HG03139 (cell line): Measurements from ENCODE around the gene THAP7.
"Not testable (repeated sequence)": the region's sequence is repeated elsewhere in the genome, so short reads cannot be mapped to it uniquely, and the experiment has no call there.

ENCODE experiments used
- ATAC-seq: cut with Tn5 transposase; IDR thresholded peaks from one replicate; pipeline ENCODE4 v1.9.1; 2021; ENCODE audit not compliant: unreplicated experiment

Gene THAP7

DNA sequence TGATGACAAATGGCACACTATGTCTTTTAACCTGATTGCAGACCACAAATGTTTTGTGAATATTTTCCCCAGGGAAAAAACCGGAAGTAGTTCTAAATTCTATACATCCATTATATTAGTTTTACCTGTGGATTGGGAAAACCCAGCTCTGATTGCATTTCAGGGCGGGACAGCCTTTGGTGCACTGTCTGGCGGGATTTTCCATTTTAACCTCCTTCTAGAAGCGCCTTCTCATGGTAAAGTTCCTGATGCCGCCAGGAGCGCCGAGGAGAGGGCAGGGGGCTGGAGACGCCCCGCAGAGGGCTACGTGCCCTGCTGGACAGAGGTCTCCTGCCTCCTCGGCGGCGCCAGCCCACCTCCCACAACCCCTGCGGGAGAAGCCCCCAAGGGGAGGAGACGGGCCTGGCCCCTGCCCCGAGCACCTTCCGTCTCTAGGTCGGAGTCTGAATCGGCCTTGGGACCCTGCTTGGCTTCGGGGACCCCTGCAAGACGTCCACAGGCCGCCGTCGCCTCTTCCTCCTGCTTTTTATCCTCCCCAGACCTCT is 11.8 kb upstream of the THAP7 start:
- ATAC-seq = no peak

- ATAC-seq = no peak
These were observed 10.8 kb upstream of the THAP7 start for GRCh38 chr22:21012446-21013407.

GRCh38 chr22:21010426-21011113 is 8.7 kb upstream of the THAP7 start:
- ATAC-seq = no peak

DNA sequence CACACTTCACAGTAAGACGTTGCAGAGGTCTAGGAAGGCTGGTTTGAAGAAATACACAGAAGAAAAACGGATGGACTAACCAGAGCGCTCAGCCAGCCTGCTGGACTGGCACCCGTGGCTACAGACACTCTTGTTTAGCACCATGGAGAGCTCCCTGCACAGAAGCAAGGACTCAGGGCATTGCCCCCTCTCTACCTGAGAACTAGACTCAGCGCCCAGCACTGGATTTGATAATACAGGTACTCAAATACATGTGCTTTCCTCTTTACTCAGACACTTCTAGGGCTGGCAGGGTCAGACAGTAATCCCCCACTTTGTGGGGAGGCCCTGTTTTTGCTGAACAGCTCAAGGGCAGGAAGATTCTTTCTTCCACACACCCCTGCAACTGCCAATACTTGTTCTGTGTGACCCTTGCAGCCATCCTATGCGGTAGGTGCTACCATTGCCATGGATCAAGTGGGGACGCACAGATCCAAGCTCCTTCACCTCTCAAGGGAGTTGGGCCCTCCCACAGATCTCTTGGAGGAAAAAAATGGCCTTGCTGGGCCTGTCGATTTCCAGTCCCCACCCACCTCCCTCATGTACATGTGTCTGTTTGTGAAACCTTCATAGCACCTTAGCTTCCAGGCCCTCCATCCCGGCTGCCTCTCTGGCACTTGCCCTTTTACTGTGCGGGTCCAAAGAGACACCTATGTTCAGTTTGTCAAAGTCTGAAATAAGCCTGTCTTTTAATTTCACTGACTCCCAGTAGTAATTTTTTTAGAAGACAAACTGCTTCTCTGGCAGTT is 7.9 kb upstream of the THAP7 start:
- ATAC-seq = no peak

DNA sequence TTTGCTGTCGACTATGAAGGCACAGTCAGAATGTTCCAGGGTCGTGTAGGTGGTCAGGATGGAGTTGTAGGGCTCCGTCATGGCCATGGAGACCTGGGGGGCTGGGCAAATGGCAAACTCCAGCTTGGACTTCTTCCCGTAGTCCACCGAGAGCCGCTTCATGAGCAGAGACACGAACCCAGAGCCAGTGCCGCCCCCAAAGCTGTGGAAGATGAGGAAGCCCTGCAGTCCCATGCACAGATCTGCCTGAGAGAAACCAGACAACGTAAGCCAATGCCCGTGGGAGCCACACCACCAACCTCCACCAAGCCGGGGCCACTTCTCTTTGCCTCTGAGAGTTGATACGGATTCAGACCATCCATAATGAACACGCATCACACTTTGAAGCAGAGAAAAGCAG is 7.3 kb upstream of the THAP7 start:
- ATAC-seq = not testable (repeated sequence)

DNA sequence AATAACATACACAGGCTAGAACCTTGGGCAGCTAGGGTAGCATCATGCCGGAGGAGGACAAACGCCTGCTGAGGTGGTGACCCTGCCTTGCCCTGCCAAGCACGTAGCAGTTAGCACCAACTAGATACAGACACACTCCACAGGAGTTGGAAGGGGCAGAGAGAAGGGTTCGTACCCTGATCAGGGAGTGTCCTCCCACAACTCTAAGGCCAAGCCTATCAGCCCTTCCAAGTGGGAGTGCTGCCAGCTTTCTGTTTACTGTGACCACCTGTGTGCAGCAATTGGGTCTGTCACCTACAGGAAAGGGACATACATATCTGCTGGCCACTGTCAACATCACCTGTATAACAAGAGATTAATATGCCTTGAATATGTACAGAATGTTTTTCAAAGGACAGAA is 1.9 kb upstream of the THAP7 start:
- ATAC-seq = no peak

DNA sequence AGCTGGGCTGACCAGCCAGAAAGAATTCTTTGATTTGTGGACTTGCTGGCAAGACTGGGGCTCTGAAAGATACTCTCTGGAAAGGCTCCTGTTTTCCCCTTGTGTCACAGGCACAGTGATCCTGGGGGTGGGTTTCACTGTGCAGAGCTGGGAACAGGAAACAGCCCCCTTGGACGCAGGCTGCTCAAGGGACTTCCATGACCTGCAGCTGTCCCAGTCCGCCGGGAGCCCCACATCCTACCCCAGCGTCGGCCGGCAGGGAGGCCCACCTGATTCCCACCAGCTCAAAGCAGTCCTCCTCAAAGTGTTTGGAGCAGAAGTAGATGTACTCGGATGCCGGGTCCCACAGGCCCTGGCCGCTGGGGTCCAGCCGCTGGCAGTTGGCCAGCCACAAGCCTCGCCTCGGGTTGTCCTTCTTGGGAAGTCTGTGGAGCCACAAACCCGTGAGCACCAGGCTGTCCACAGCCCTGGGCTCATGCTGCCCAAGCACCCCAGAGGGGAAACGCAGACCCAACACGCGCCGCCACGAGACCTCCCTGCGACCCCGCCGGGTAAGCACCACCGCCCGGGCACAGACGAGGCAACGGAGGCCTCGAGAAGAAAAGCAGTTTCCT is 824 bp downstream of the THAP7 start:
- ATAC-seq = no peak

GRCh38 chr22:21000207-21000986 is 1.5 kb downstream of the THAP7 start:
- no peak for ATAC-seq

- no peak for ATAC-seq
These were observed 2.3 kb downstream of the THAP7 start for GRCh38 chr22:20999350-21000206.

- ATAC-seq = no peak
These were observed 3.2 kb downstream of the THAP7 start for GRCh38 chr22:20998411-20999336.

DNA sequence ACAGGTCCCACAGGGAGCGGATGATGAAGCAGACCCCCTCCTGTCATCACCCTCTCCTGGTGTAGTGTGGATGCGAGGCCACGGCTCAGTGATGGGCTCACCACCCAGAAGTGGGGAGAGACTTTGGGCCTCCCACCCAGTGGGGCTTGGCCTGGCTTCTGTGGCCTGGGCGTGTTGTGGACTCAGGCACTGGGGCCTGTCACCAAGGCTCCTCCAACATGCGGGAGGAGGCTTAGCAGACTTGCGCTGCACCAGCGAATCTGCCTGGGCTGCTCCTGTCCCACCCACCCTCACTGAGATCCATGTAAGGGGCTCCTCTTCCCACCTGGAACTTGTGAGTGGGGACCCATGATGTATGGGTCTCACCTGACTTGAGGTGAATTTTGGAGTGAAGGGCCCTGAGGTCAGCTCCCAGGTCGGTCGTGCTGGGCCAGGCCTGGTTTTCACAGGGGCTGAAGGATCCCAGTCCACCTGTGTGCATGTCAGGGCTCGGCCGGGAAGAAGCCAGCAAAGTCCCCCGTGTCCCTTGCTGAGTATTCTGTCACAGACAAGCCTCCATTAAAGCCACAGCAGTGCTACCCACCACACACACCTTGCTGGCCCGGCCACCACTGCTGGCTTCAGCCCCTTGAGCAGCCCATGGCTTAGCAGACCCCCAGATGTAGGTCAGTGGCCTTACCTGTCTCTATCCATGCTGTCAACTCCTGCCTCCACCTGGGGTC is 4.2 kb downstream of the THAP7 start:
- ATAC-seq = no peak

- ATAC-seq = no peak
These were observed 5.1 kb downstream of the THAP7 start for GRCh38 chr22:20996598-20997535.

DNA sequence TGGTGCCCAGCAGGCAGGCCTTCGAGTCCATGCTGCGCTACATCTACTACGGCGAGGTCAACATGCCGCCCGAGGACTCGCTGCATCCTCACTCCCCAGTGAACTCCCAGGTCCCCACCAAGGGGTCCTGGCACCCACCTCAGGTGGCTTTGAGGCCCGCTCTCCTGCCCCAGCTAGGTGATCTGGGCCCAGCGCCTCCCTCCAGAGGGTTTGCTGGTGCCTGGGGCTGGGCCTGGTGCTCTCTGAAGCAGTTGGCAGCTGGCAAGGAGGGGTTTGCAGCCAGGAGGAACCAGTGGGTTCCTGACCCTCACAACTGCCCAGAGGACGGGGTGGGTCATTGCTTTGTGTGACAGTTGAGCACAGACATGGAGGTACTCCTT is 5.9 kb downstream of the THAP7 start:
- no peak for ATAC-seq

GRCh38 chr22:20995329-20996030 is 6.4 kb downstream of the THAP7 start:
- ATAC-seq = no peak

DNA sequence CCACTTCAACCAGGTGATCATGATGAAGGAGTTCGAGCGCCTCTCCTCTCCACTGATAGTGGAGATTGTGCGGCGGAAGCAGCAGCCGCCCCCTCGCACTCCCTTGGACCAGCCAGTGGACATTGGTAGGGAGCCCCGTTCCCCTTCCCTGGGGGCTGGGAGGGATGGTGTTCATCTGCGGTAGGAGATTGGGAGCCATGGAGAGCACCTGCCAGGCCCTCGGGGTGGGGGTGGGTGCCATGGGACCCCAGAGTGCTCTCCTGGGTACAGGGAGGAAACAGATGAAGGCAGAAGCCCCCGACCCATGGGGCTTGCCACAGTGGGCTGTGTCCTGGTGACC is 7.0 kb downstream of the THAP7 start:
- no peak for ATAC-seq
